Cardiac septum (tissue), 1 donor: ENCODE measurements around the gene CPNE2. TPM values are rescaled to one million over a fixed set of nuclear protein-coding genes. Genes with fewer than 3 reads are reported as not detected.
A peak's percentile ranks its signal among the peaks of the same experiment; 100 is the strongest.
"Not testable (repeated sequence)": the region's sequence is repeated elsewhere in the genome, so short reads cannot be mapped to it uniquely, and the experiment has no call there.

ENCODE experiments used
- DNase-seq: peaks from one replicate; pipeline ENCODE4 v3.0.0-alpha.2; 2020; ENCODE audit warnings: low spot score
- intact Hi-C: fragments of 100-400 bp; cut with DNase I; formaldehyde crosslinking; loops from one replicate; pipeline ENCODE4 v1.14.0; 2022
- total RNA-seq: library from RNA; stranded (reverse); fragmentation: NEBNext Ultra II Directional; extraction: Animal tissue kit (Norgen Biotek cat#: 25700); gene quantifications from one replicate; pipeline ENCODE4 v1.2.1, GENCODE V29; 2021
- donor health status: DM: no; HTN: no; CAD: no.

The CPNE2 gene
- total RNA-seq, 1 donor from 2014 or later: 9.6 TPM

DNA sequence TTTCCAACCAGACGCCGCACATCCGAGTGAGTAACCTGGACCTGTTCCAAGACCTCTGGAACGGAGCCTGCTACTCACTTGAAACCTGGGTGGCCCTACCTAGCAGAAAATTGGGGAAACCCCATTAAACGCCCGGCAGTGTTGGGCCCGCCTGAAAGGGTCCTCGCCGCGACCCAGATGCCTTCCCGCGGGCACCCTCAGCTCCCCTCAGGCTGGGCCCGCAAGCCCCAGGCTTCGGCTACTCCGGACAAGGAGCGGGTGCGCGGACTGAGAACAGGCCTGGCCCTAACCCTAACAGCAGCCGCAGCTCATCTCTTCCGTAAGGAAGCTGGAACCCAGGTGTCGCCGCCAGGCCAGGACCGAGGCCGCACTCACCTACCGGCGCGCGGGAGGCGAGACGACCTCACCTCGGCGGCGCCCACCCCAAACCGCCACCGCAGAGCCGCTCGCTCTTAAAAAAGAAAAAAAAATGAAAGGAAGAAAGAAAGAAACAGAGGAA is 93.1 kb downstream of the CPNE2 start:
- intact Hi-C loops: loop anchor here (5.0 kb wide), 2 partner anchors 62 to 117 kb away; partner anchors contain the start of gene ARL2BP
- peak; percentile 77 for DNase-seq

DNA sequence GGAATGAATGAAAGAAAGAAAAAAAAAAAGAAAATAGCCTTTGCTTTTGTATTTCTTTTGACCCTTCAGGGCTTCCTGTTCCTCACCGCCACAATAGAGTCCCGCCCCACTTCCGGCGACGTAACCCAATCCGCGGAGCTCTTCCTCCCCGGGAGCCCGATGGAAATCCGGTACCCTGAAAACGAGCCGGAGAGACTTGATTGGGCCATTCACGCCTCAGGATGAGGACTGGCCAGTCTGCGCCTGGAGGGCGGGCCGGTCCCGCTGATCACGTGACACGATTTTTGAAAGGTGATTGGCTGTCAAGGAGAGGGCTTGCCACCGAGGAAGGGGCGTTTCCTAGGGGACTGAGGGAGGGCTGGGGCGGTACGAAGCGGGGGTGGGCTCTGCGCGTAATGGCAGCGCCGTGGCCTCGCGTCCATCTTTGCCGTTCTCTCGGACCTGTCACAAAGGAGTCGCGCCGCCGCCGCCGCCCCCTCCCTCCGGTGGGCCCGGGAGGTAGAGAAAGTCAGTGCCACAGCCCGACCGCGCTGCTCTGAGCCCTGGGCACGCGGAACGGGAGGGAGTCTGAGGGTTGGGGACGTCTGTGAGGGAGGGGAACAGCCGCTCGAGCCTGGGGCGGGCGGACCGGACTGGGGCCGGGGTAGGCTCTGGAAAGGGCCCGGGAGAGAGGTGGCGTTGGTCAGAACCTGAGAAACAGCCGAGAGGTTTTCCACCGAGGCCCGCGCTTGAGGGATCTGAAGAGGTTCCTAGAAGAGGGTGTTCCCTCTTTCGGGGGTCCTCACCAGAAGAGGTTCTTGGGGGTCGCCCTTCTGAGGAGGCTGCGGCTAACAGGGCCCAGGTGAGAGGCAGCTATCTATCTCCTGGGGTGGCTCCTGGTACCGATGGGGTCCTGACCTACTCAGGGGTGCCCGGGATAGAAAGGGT is 93.8 kb downstream of the CPNE2 start, which contains the start of the genes PSME3IP1 and RSPRY1:
TSS of gene PSME3IP1 (minus strand) at position 95 of the 927 bp plus-strand sequence. CDS start 12,185 bp downstream, outside the sequence.
TSS of gene RSPRY1 (plus strand) at position 385 of the 927 bp plus-strand sequence. CDS start 18,330 bp downstream, outside the sequence.
- intact Hi-C loops: loop anchor here (5.0 kb wide), 2 partner anchors 61 to 116 kb away; partner anchors contain the start of gene ARL2BP
- peak; percentile 100 for DNase-seq

GRCh38 chr16:57186872-57187854 is 94.8 kb downstream of the CPNE2 start:
- no peak for DNase-seq
- intact Hi-C loops: loop anchor here (5.0 kb wide), 2 partner anchors 60 to 115 kb away; partner anchors contain the start of gene ARL2BP

DNA sequence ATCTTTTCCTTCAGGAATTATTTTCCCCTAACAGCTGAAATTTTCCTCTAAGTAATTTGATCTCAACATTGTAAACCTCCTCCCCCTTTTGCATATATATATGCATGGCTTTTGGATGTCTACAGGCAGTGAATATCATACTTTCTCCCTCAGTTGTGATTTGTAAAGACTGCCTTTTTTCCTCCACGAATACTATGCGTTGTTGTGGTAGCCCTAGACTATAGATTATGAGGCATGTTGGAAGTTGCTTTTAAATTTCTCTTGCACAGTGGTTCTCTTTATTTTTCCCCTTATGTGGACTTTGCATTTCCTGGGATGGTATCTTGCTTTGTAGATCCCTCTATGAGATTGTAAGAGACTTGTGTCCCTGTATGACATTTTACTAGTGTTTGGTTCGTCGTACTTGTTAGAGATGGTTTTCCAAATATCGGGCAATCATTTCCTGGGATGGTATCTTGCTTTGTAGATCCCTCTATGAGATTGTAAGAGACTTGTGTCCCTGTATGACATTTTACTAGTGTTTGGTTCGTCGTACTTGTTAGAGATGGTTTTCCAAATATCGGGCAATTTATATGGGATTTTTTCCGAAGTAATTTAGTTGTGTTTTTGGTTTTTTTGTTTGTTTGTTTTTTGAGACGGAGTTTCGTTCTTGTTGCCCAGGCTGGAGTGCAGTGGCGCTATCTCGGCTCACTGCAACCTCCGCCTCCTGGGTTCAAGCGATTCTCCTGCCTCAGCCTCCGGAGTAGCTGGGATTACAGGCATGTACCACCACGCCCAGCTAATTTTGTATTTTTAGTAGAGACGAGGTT is 95.7 kb downstream of the CPNE2 start:
- intact Hi-C loops: loop anchor here (5.0 kb wide), 2 partner anchors 59 to 114 kb away; partner anchors contain the start of gene ARL2BP
- DNase-seq: not testable (repeated sequence)

DNA sequence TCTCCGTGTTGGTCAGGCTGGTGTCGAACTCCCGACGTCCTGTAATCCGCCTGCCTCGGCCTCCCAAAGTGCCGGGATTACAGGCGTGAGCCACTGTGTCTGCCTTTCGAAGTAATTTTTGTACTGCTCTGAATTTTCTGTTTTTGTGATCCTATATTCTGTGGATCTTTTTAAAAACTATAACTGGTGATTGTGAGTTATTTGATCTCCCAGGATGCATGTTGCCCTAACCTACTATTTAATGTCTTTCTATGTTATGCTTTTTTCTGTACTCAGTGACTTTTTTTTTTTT is 96.3 kb downstream of the CPNE2 start:
- intact Hi-C loops: loop anchor here (5.0 kb wide), 2 partner anchors 59 to 114 kb away; partner anchors contain the start of gene ARL2BP
- no peak for DNase-seq

GRCh38 chr16:57189527-57189926 is 97.1 kb downstream of the CPNE2 start:
- intact Hi-C loops: loop anchor here (5.0 kb wide), 2 partner anchors 58 to 113 kb away; partner anchors contain the start of gene ARL2BP
- DNase-seq: not testable (repeated sequence)

DNA sequence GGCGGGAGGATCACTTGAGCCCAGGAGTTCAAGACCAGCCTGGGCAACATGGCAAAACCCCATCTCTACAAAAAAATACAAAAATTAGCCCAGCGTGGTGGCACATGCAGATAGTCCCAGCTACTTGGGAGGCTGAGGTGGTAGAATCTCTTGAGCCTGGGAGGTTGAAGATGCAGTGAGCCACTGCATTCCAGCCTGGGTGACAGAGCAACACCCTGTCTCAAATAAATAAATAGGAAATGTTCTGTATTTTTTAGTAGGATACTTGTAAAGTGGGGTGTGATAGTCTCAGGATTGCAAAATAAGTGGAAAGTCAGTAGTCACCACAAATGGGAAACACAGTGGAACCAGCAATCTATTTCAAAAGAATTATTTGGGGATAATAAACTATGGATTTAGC is 97.8 kb downstream of the CPNE2 start:
- no peak for DNase-seq
- intact Hi-C loops: no loop called here

DNA sequence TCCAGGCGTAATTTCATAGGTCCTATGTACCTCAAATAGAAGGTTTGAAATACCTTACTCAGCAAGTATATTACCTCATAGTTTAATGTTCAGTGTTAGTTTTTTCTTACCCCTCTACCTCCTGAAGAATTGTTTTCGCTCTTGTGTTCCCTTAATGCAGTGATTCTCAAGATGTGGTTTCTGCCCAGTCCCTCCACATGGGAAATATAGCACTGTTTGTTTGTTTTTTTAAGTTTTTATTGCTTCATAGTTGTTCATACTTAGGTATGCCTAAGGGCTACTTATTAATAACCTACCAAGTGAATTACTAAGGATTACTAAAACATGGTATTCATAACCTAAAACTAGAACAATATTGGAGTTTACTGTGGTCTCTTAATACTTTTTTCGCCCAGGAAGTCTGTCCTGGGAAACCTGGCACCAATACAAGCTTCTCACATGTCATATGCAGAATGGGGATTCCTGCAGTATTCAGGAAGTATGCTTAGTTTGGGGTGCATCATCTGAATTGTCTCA is 98.7 kb downstream of the CPNE2 start:
- DNase-seq: no peak
- intact Hi-C loops: no loop called here

DNA sequence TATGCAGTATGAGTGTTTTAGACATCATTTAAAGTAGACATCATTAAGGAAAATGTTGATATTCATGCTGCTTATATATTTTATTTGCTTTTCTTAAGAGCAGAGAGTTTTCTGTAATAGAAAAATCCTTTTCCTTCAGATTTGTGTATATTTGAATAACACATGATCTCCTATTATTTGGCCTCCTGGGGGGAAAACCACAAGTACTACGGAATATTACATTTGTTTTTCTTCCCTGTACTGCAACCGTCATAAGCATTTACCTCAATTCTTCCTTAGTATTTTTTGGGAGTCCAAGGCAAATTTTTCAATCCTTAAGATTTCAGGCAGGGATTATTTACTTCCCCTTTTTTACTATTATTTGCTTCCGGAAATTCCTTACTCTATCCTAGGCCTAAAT is 99.8 kb downstream of the CPNE2 start:
- intact Hi-C loops: no loop called here
- no peak for DNase-seq

GRCh38 chr16:57192720-57193486 is 100.5 kb downstream of the CPNE2 start:
- DNase-seq: no peak
- intact Hi-C loops: no loop called here

- intact Hi-C loops: no loop called here
- DNase-seq: no peak
These were observed 102.1 kb downstream of the CPNE2 start for GRCh38 chr16:57194512-57194911.

DNA sequence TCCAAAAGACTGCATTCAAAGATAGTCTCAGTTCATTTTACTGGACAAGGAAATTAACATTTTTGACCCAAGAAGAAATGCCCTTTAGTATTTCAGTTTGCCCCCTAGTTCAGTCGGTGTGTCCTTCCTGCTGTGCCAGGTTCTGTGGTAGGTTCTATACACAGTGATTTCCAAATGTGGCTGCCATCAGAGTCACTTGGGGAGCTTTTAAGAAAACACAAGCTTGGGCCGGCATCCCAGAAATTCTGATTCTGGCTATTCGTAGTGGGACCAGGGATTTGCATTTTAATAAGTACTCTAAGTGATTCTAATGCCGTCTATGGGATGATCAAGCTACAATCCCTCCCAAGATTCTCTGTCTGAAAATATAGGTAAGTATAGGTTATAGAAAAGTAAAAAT is 103.9 kb downstream of the CPNE2 start:
- no peak for DNase-seq
- intact Hi-C loops: no loop called here

GRCh38 chr16:57196753-57197152 is 104.4 kb downstream of the CPNE2 start:
- intact Hi-C loops: no loop called here

More at GRCh38 chr16:57196753-57197152, 104.4 kb downstream of the CPNE2 start:
- no peak for DNase-seq

Other genes starting within 250 kb of the CPNE2 start
- not detected for gene SLC12A3, start 227.4 kb upstream of the CPNE2 start, total RNA-seq
- gene HERPUD1, start 160.4 kb upstream of the CPNE2 start, total RNA-seq: 87.4 TPM
- not detected for gene CETP, start 130.6 kb upstream of the CPNE2 start, total RNA-seq
- 12.7 TPM for gene NLRC5, start 103.0 kb upstream of the CPNE2 start, total RNA-seq
- gene PSME3IP1, start 93.5 kb downstream of the CPNE2 start, total RNA-seq: 58.1 TPM
- 17.1 TPM for gene RSPRY1, start 93.7 kb downstream of the CPNE2 start, total RNA-seq
- 41.5 TPM for gene ARL2BP, start 152.7 kb downstream of the CPNE2 start, total RNA-seq
- 1.2 TPM for gene PLLP, start 192.1 kb downstream of the CPNE2 start, total RNA-seq